HCT116 (cell line): ENCODE measurements around the gene HOXC6. TPM values are rescaled to one million over a fixed set of nuclear protein-coding genes. Genes with fewer than 3 reads are reported as not detected.
A peak's percentile ranks its signal among the peaks of the same experiment; 100 is the strongest.

Experiments
- ATAC-seq: fragments of 200-7000 bp; cut with Tn5 transposase; 2 replicates; pipeline ENCODE4 v1.9.1; 2020; ENCODE audit warnings: mild to moderate bottlenecking, moderate library complexity
- BruUV-seq: library from RNA; stranded (reverse); fragments of 400-500 nt; replicated peaks from 2 replicates; lab custom pipeline; 2021; lab: Mats Ljungman, UMichigan
- CTCF ChIA-PET: fragments of 300-600 bp; sonication (Branson Sonifier 250); formaldehyde crosslinking; loops from one replicate; lab custom pipeline; 2021; ENCODE audit warnings: antibody characterized with exemption; lab: Charles Lee
- POLR2A ChIA-PET: fragments of 300-600, 350-600 bp; sonication (Branson Sonifier 250); formaldehyde crosslinking; loops from one replicate; lab custom pipeline; 2021; ENCODE audit warnings: antibody characterized with exemption; lab: Charles Lee
- RAD21 ChIA-PET, 2 experiments: fragments of 300-600 bp; sonication (Branson Sonifier 250); formaldehyde crosslinking; loops; one replicate each; lab custom pipeline; 2023; ENCODE audit warnings: low total read pairs in 2 of 2; ENCODE audit not compliant: uncharacterized antibody in 2 of 2, unreplicated experiment in 2 of 2, low non-redundant PET in 1 of 2; lab: Charles Lee
- DNase-seq: peaks from one replicate; pipeline ENCODE4 v3.0.0-alpha.2; 2010; ENCODE audit warnings: low read depth, low spot score
- H2AFZ ChIP-seq: fragments of 200-600 bp; shearing (Covaris generic), sonication (generic); 2 replicates; pipeline ENCODE4 v1.6.1; 2017; ENCODE audit warnings: low read depth, mixed run types, mixed read lengths, antibody characterized with exemption, low read length; ENCODE audit not compliant: poor library complexity, severe bottlenecking
- H3K27ac ChIP-seq: 2 replicates; pipeline ENCODE4 v1.5.1; 2012; ENCODE audit warnings: low read depth, low read length
- H3K27me3 ChIP-seq: fragments of 200-600 bp; sonication (generic); 2 replicates; pipeline ENCODE4 v1.6.1; 2016; ENCODE audit warnings: mixed run types, low read length, mixed read lengths; ENCODE audit not compliant: insufficient read depth
- H3K36me3 ChIP-seq, 2 experiments: fragments of 200-500 bp in 1 of 2; fragments of 200-600 bp in 1 of 2; sonication (Bioruptor generic) in 1 of 2; sonication (generic) in 1 of 2; 2 replicates each; pipeline versions ENCODE4 v1.5.1 to v1.6.1; 2014 to 2016; ENCODE audit warnings: low read length in 2 of 2, inconsistent platforms in 1 of 2, mixed read lengths in 1 of 2, mixed run types in 1 of 2; ENCODE audit not compliant: insufficient read depth in 2 of 2, control insufficient read depth in 1 of 2
- H3K4me1 ChIP-seq, 2 experiments: fragments of 200-600 bp in 1 of 2; sonication (generic) in 1 of 2; 2 replicates each; pipeline versions ENCODE4 v1.5.1 to v1.6.1; 2012 to 2017; ENCODE audit warnings: low read length in 2 of 2, inconsistent platforms in 1 of 2, mild to moderate bottlenecking in 1 of 2, mixed read lengths in 1 of 2, mixed run types in 1 of 2, moderate library complexity in 1 of 2; ENCODE audit not compliant: insufficient read depth in 2 of 2, control insufficient read depth in 1 of 2
- H3K4me2 ChIP-seq: fragments of 200-600 bp; sonication (generic); 2 replicates; pipeline ENCODE4 v1.6.1; 2017; ENCODE audit warnings: mixed run types, low read length, mixed read lengths
- H3K4me3 ChIP-seq, 2 experiments: fragments of 200-600 bp in 1 of 2; sonication (generic) in 1 of 2; replicated peaks in 1 of 2; 2 replicates each; pipeline ENCODE4 v1.5.1; 2011 to 2016; ENCODE audit warnings: low read length in 2 of 2, control low read depth in 1 of 2, low read depth in 1 of 2, mild to moderate bottlenecking in 1 of 2, mixed read lengths in 1 of 2, mixed run types in 1 of 2
- H3K79me2 ChIP-seq: fragments of 200-600 bp; sonication (generic); 2 replicates; pipeline ENCODE4 v1.6.1; 2017; ENCODE audit warnings: mild to moderate bottlenecking, mixed run types, low read length, moderate library complexity, mixed read lengths; ENCODE audit not compliant: insufficient read depth
- H3K9ac ChIP-seq: fragments of 200-600 bp; sonication (generic); 2 replicates; pipeline ENCODE4 v1.6.1; 2016; ENCODE audit warnings: low read length, mixed read lengths
- H3K9me2 ChIP-seq: fragments of 200-600 bp; sonication (generic), shearing (Covaris generic); 2 replicates; pipeline ENCODE4 v1.6.1; 2017; ENCODE audit warnings: mixed run types, mild to moderate bottlenecking, moderate library complexity; ENCODE audit not compliant: insufficient read depth
- H3K9me3 ChIP-seq, 2 experiments: fragments of 200-500 bp in 1 of 2; fragments of 200-600 bp in 1 of 2; sonication (Bioruptor generic) in 1 of 2; sonication (generic) in 1 of 2; 2 replicates each; pipeline ENCODE4 v1.6.1; 2014 to 2017; ENCODE audit warnings: low read length in 2 of 2, mixed read lengths in 2 of 2, inconsistent platforms in 1 of 2, low read depth in 1 of 2, mild to moderate bottlenecking in 1 of 2, mixed run types in 1 of 2, moderate library complexity in 1 of 2; ENCODE audit not compliant: control insufficient read depth in 1 of 2, insufficient read depth in 1 of 2
- H4K20me1 ChIP-seq: fragments of 200-600 bp; sonication (generic), shearing (Covaris generic); 2 replicates; pipeline ENCODE4 v1.6.1; 2017; ENCODE audit warnings: mixed run types, mild to moderate bottlenecking, moderate library complexity; ENCODE audit not compliant: insufficient read depth
- CTCF ChIP-seq, 3 experiments: fragments of 200-600 bp in 1 of 3; sonication (generic) in 1 of 3; IDR thresholded peaks in 2 of 3; conservative IDR thresholded peaks in 1 of 3; 2 replicates each; pipeline ENCODE4 v1.5.1; 2012 to 2017; ENCODE audit warnings: low read depth in 2 of 3, low read length in 2 of 3, antibody characterized with exemption in 1 of 3, borderline replicate concordance in 1 of 3, control low read depth in 1 of 3, mild to moderate bottlenecking in 1 of 3, mixed read lengths in 1 of 3, mixed run types in 1 of 3, moderate library complexity in 1 of 3; ENCODE audit not compliant: insufficient read depth in 1 of 3
- JUND ChIP-seq: IDR thresholded peaks from 2 replicates; pipeline ENCODE4 v1.6.1; 2012
- POLR2A ChIP-seq: IDR thresholded peaks from 2 replicates; pipeline ENCODE4 v1.7.0; 2011; ENCODE audit warnings: borderline replicate concordance; ENCODE audit not compliant: insufficient read depth, insufficient read length; ENCODE audit errors: extremely low read depth
- POLR2AphosphoS5 ChIP-seq: IDR thresholded peaks from 2 replicates; pipeline ENCODE4 v1.6.1; 2011; ENCODE audit warnings: mild to moderate bottlenecking, low read depth, low read length, moderate library complexity
- TCF7L2 ChIP-seq: IDR thresholded peaks from 2 replicates; pipeline ENCODE4 v1.7.0; 2011; ENCODE audit warnings: borderline replicate concordance, inconsistent platforms; ENCODE audit not compliant: insufficient read depth, insufficient read length; ENCODE audit errors: extremely low read depth
- YY1 ChIP-seq: IDR thresholded peaks from 2 replicates; pipeline ENCODE4 v1.6.1; 2011; ENCODE audit warnings: low read length, low read depth, moderate library complexity, mild to moderate bottlenecking; ENCODE audit not compliant: insufficient replicate concordance; ENCODE audit errors: extremely low read depth
- ZFX ChIP-seq: fragments of 450-650 bp; IDR thresholded peaks from 2 replicates; pipeline ENCODE4 v1.6.1; 2017
- intact Hi-C: fragments of 100-400 bp; cut with micrococcal nuclease; formaldehyde crosslinking; loops from 2 replicates; pipeline ENCODE4 v1.10.0; 2022
- total RNA-seq: library from RNA; stranded (reverse); gene quantifications from one replicate; pipeline ENCODE4 v1.2.1, GENCODE V29; 2021; ENCODE audit not compliant: unreplicated experiment

HOXC6 gene
- total RNA-seq, 1 experiment from 2014 or later: 3.1 TPM

- H3K9me3 ChIP-seq: no peaks in the 10 kb centered on the region
- H4K20me1 ChIP-seq: no peaks in the 10 kb centered on the region
- TF ChIP-seq ZFX (peak; percentile 97), CTCF (IDR thresholded peaks at IDR 0.05 in 2 of 3, conservative IDR thresholded peaks at IDR 0.05 in 1 of 3; ENCODE audit: borderline replicate concordance in 1 of 3, insufficient read depth in 1 of 3, low read depth in 2 of 3, low read length in 2 of 3) (no peak), POLR2AphosphoS5 (peak; percentile 79), JUND (no peak), TCF7L2 (peak; percentile 61), POLR2A (peak; percentile 61), YY1 (peak; percentile 63)
- TF ChIP-seq, all 23 proteins: peak for 5
- RAD21 ChIA-PET: interaction anchor here (0.6 to 1.0 kb wide), 3 partner anchors 8 to 32 kb away, joined by 3 read pairs; no protein-coding TSS in a partner anchor
- Histone ChIP-seq H3K4me2 (peak overlapping the region; percentile 94), H3K36me3 (no peaks in the 10 kb centered on the region), H3K9ac (peak overlapping the region; percentile 97), H2AFZ (no peak overlapping the region), H3K9me2 (no peaks in the 10 kb centered on the region), H3K79me2 (peaks cover 42% of the 10 kb centered on the region), H3K27me3 (no peaks in the 10 kb centered on the region), H3K27ac (peak overlapping the region; percentile 81), H3K4me3 (peak overlapping the region; percentile 78 to 85), H3K4me1 (peaks cover 17 to 35% of the 10 kb centered on the region in 2 experiments; a peak in 3 of 4 replicates)
- no TSS peak for BruUV-seq
- ATAC-seq: peak; percentile 78
- intact Hi-C loops: no loop called here
- no peak for DNase-seq
- CTCF ChIA-PET: interaction anchor here (0.6 to 2.1 kb wide), 8 partner anchors 10 to 250 kb away, joined by 3 to 15 read pairs (median 3); partner anchors contain the start of genes HOXC10 and HOXC5
- POLR2A ChIA-PET: interaction anchor here (0.6 to 3.4 kb wide), 5 partner anchors 9 to 215 kb away, joined by 3 to 9 read pairs (median 3); partner anchors contain the start of gene HOXC10
Observed at GRCh38 chr12:53995378-53996239, 32.6 kb upstream of the HOXC6 start.
